ENCODE measurements around the gene PPP1R18. TPM values are rescaled to one million over a fixed set of nuclear protein-coding genes. Genes with fewer than 3 reads are reported as not detected.

PPP1R18 gene
- 16.8 and 33.1 TPM in 2 replicates for total RNA-seq (ENCODE audit: low replicate concordance)
- long read RNA-seq, result 0 reads

- no peak for DNase-seq (ENCODE audit: extremely low spot score, unreplicated experiment)
- Mint-ChIP-seq H3K4me1 (ENCODE audit: unreplicated experiment) (peaks cover 64% of the 10 kb centered on the region), H3K36me3 (peaks cover 8% of the 10 kb centered on the region), H3K4me3 (peak within 1 kb of the TSS; percentile 99), H3K27me3 (no peaks in the 10 kb centered on the region), H3K27ac (peak within 1 kb of the TSS; percentile 86), H3K9me3 (no peaks in the 10 kb centered on the region)
- TF ChIP-seq, protein P1, sequence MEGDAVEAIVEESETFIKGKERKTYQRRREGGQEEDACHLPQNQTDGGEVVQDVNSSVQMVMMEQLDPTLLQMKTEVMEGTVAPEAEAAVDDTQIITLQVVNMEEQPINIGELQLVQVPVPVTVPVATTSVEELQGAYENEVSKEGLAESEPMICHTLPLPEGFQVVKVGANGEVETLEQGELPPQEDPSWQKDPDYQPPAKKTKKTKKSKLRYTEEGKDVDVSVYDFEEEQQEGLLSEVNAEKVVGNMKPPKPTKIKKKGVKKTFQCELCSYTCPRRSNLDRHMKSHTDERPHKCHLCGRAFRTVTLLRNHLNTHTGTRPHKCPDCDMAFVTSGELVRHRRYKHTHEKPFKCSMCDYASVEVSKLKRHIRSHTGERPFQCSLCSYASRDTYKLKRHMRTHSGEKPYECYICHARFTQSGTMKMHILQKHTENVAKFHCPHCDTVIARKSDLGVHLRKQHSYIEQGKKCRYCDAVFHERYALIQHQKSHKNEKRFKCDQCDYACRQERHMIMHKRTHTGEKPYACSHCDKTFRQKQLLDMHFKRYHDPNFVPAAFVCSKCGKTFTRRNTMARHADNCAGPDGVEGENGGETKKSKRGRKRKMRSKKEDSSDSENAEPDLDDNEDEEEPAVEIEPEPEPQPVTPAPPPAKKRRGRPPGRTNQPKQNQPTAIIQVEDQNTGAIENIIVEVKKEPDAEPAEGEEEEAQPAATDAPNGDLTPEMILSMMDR (conservative IDR thresholded peaks at IDR 0.05), result no peak
Observed at GRCh38 chr6:30686009-30686907, at the start of gene PPP1R18. Gene PPP1R18 (minus strand): TSS chr6:30686645. CDS start chr6:30686018, 627 bp downstream.

DNA sequence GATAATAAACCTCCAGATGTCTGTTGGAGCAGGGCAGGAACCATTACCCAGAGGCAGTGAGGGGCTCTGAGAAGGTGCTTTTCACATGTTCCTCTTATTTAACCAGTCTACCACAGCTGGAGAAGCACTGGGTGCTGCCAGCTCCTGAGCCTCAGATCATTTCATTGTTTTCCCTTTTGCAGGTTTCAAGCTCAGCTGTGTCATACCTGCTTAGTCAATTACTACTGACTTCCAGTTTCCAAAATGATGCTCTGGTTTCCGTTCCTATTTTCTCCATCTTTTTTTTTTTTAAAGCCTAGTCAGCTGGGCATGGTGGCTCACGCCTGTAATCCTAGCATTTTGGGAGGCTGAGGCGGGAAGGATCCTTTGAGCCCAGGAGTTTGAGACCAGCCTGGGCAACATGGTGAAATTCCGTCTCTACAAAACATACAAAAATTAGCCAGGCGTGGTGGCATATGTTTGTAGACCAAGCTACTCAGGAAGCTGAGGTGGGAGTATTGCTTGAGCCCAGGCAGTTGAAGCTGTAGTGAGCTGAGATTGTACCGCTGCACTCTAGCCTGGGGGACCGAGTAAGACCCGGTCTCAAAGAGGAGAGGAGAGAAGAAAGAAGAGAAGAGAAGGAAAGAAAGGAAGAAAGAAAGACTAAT is 49.3 kb upstream of the PPP1R18 start:
- H3K4me3 Mint-ChIP-seq, result no peak overlapping the region
- TF ChIP-seq, protein P1 (conservative IDR thresholded peaks at IDR 0.05), result no peak
- peaks cover 9% of the 10 kb centered on the region for H3K4me1 Mint-ChIP-seq (ENCODE audit: unreplicated experiment)
- no peaks in the 10 kb centered on the region for H3K9me3 Mint-ChIP-seq
- DNase-seq (ENCODE audit: extremely low spot score, unreplicated experiment), result no peak
- no peaks in the 10 kb centered on the region for H3K27me3 Mint-ChIP-seq
- peaks cover 32% of the 10 kb centered on the region for H3K36me3 Mint-ChIP-seq
- H3K27ac Mint-ChIP-seq, result no peak overlapping the region

GRCh38 chr6:30732237-30732943 is 45.9 kb upstream of the PPP1R18 start:
- Mint-ChIP-seq H3K27me3 (no peaks in the 10 kb centered on the region), H3K9me3 (no peaks in the 10 kb centered on the region), H3K27ac (no peak overlapping the region), H3K4me3 (no peak overlapping the region), H3K36me3 (peaks cover 19% of the 10 kb centered on the region), H3K4me1 (ENCODE audit: unreplicated experiment) (peaks cover 7% of the 10 kb centered on the region)
- no peak for DNase-seq (ENCODE audit: extremely low spot score, unreplicated experiment)
- TF ChIP-seq, protein P1 (conservative IDR thresholded peaks at IDR 0.05), result no peak

DNA sequence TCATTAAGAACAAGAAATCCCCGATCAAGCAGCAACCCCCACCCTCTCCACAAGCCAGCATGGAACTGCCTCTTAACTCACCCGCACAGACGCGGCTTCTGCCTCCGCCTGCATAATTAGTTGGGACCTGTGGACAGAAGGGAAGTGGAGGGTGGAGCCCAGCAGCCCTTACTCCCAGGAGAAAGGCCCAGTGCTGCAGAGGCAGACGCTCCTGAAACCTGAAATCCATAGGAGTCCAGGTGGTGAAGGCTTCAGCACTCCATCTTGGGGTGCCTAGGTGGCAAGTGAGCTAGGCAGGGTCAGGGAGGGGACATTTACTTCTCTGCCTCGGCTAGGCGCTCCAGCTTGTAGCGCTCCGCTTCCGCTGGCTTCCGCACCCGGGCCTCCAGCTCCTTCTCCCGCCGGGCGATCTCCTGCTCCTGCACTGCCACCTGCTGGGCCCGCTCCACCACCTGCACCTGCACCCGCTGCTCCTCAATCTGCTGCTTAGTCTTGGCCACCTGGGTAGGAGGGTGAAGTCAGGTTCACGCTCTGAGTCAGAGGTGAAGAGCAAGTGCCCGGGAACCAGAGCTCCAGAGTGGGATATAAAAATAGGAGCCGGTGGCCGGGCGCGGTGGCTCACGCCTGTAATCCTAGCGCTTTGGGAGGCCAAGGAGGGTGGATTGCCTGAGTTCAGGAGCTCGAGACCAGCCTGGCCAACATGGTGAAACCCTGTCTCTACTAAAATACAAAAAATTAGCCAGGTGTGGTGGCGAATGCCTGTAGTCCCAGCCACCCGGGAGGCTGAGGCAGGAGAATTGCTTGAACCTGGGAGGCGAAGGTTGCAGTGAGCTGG is 44.4 kb upstream of the PPP1R18 start:
- Mint-ChIP-seq H3K27me3 (no peaks in the 10 kb centered on the region), H3K27ac (no peak overlapping the region), H3K4me3 (no peak overlapping the region), H3K9me3 (no peaks in the 10 kb centered on the region), H3K36me3 (peaks cover 12% of the 10 kb centered on the region), H3K4me1 (ENCODE audit: unreplicated experiment) (peaks cover 6% of the 10 kb centered on the region)
- TF ChIP-seq, protein P1 (conservative IDR thresholded peaks at IDR 0.05), result peak; percentile 77
- DNase-seq (ENCODE audit: extremely low spot score, unreplicated experiment), result peak; percentile 81
